Stomach smooth muscle (tissue), 2 donors: ENCODE data around the gene KCNG2.
A peak's percentile ranks its signal among the peaks of the same experiment; 100 is the strongest.

Experiments
- H3K27ac ChIP-seq: one replicate; pipeline ENCODE4 v1.7.0; 2013; ENCODE audit warnings: mild to moderate bottlenecking, low read length, inconsistent platforms
- H3K27me3 ChIP-seq, 2 donors: one replicate each; pipeline ENCODE4 v1.7.0; 2013; ENCODE audit warnings: low read length in 2 of 2; ENCODE audit not compliant: insufficient read depth in 2 of 2, control insufficient read depth in 1 of 2
- H3K36me3 ChIP-seq, 2 donors: one replicate each; pipeline ENCODE4 v1.7.0; 2013; ENCODE audit warnings: low read length in 2 of 2; ENCODE audit not compliant: control insufficient read depth in 2 of 2, insufficient read depth in 2 of 2
- H3K4me1 ChIP-seq: one replicate; pipeline ENCODE4 v1.7.0; 2013; ENCODE audit warnings: low read length; ENCODE audit not compliant: control insufficient read depth, insufficient read depth
- H3K4me3 ChIP-seq, 2 donors: one replicate each; pipeline ENCODE4 v1.7.0; 2013; ENCODE audit warnings: low read length in 2 of 2
- H3K9ac ChIP-seq, 2 donors: one replicate each; pipeline ENCODE4 v1.7.0; 2013; ENCODE audit warnings: low read length in 2 of 2, mild to moderate bottlenecking in 1 of 2
- H3K9me3 ChIP-seq, 2 donors: one replicate each; pipeline ENCODE4 v1.7.0; 2013; ENCODE audit warnings: low read length in 2 of 2; ENCODE audit not compliant: control insufficient read depth in 2 of 2
- donor health status: healthy.
- donor health status: Pancreatic carcinoma.

The KCNG2 gene

GRCh38 chr18:79792096-79792987 is 5.4 kb upstream of the KCNG2 start:
- H3K9me3 ChIP-seq, result peaks cover 0 to 5% of the 10 kb centered on the region in 2 donors
- no peak overlapping the region for H3K9ac ChIP-seq
- H3K36me3 ChIP-seq, result no peaks in the 10 kb centered on the region
- peaks cover 12% of the 10 kb centered on the region for H3K4me1 ChIP-seq
- no peak overlapping the region for H3K27ac ChIP-seq
- peak overlapping the region in 1 of 2 donors; percentile 34 for H3K4me3 ChIP-seq
- peaks cover 38 to 66% of the 10 kb centered on the region in 2 donors for H3K27me3 ChIP-seq

GRCh38 chr18:79792988-79793355 is 4.8 kb upstream of the KCNG2 start:
- peaks cover 38 to 63% of the 10 kb centered on the region in 2 donors for H3K27me3 ChIP-seq
- H3K9ac ChIP-seq, result no peak overlapping the region
- peaks cover 0 to 4% of the 10 kb centered on the region in 2 donors for H3K9me3 ChIP-seq
- H3K4me3 ChIP-seq, result no peak overlapping the region
- H3K36me3 ChIP-seq, result no peaks in the 10 kb centered on the region
- H3K27ac ChIP-seq, result no peak overlapping the region
- H3K4me1 ChIP-seq, result peaks cover 13% of the 10 kb centered on the region

- Histone ChIP-seq H3K9ac (no peak overlapping the region), H3K4me1 (peaks cover 12% of the 10 kb centered on the region), H3K4me3 (no peak overlapping the region), H3K27ac (no peak overlapping the region), H3K27me3 (peaks cover 41 to 61% of the 10 kb centered on the region in 2 donors), H3K36me3 (no peaks in the 10 kb centered on the region), H3K9me3 (no peaks in the 10 kb centered on the region)
These were observed 2.9 kb upstream of the KCNG2 start for GRCh38 chr18:79794846-79795245.

- Histone ChIP-seq H3K9me3 (no peaks in the 10 kb centered on the region), H3K9ac (no peak overlapping the region), H3K27ac (no peak overlapping the region), H3K4me1 (peaks cover 12% of the 10 kb centered on the region), H3K36me3 (no peaks in the 10 kb centered on the region), H3K4me3 (no peak overlapping the region), H3K27me3 (peaks cover 39 to 61% of the 10 kb centered on the region in 2 donors)
These were observed 2.3 kb upstream of the KCNG2 start for GRCh38 chr18:79795446-79795845.

GRCh38 chr18:79796016-79796415 is 1.7 kb upstream of the KCNG2 start:
- H3K27me3 ChIP-seq, result peaks cover 40 to 57% of the 10 kb centered on the region in 2 donors

GRCh38 chr18:79796531-79797405 is 970 bp upstream of the KCNG2 start:
- Histone ChIP-seq H3K4me1 (peaks cover 8% of the 10 kb centered on the region), H3K4me3 (no peak overlapping the region), H3K27ac (no peak overlapping the region), H3K27me3 (peaks cover 36 to 54% of the 10 kb centered on the region in 2 donors), H3K36me3 (no peaks in the 10 kb centered on the region), H3K9ac (no peak overlapping the region), H3K9me3 (no peaks in the 10 kb centered on the region)

More at GRCh38 chr18:79796016-79796415, 1.7 kb upstream of the KCNG2 start:
- Histone ChIP-seq H3K9ac (no peak overlapping the region), H3K4me3 (no peak overlapping the region), H3K36me3 (no peaks in the 10 kb centered on the region), H3K27ac (no peak overlapping the region), H3K9me3 (no peaks in the 10 kb centered on the region), H3K4me1 (peaks cover 12% of the 10 kb centered on the region)

- Histone ChIP-seq H3K27ac (no peak overlapping the region), H3K27me3 (peaks cover 31 to 45% of the 10 kb centered on the region in 2 donors), H3K4me1 (peaks cover 7% of the 10 kb centered on the region), H3K9me3 (no peaks in the 10 kb centered on the region), H3K4me3 (peak overlapping the region; percentile 22 to 35), H3K9ac (no peak overlapping the region), H3K36me3 (no peaks in the 10 kb centered on the region)
These were observed 734 bp downstream of the KCNG2 start for GRCh38 chr18:79798346-79798998.

- H3K27me3 ChIP-seq, result peaks cover 31 to 45% of the 10 kb centered on the region in 2 donors
- H3K4me1 ChIP-seq, result peaks cover 7% of the 10 kb centered on the region
These were observed 1.2 kb downstream of the KCNG2 start for GRCh38 chr18:79798999-79799370.

GRCh38 chr18:79799619-79800370 is 2.1 kb downstream of the KCNG2 start:
- Histone ChIP-seq H3K9ac (no peak overlapping the region), H3K9me3 (no peaks in the 10 kb centered on the region), H3K4me1 (peaks cover 7% of the 10 kb centered on the region), H3K36me3 (no peaks in the 10 kb centered on the region), H3K4me3 (no peak overlapping the region), H3K27ac (no peak overlapping the region), H3K27me3 (peaks cover 31 to 45% of the 10 kb centered on the region in 2 donors)

More at GRCh38 chr18:79798999-79799370, 1.2 kb downstream of the KCNG2 start:
- no peaks in the 10 kb centered on the region for H3K36me3 ChIP-seq
- H3K9me3 ChIP-seq, result no peaks in the 10 kb centered on the region
- H3K4me3 ChIP-seq, result peak overlapping the region; percentile 22 to 35
- no peak overlapping the region for H3K9ac ChIP-seq
- no peak overlapping the region for H3K27ac ChIP-seq
